AG08396 (cell line): Measurements from ENCODE around the gene TREM1.

Experiments used
- DNase-seq: peaks from one replicate; pipeline ENCODE4 v3.0.0; 2012; ENCODE audit warnings: low spot score, mixed read lengths

TREM1 gene

GRCh38 chr6:41294214-41294872 is 7.9 kb upstream of the TREM1 start:
- DNase-seq, result no peak

GRCh38 chr6:41291717-41292116 is 5.2 kb upstream of the TREM1 start:
- no peak for DNase-seq

DNA sequence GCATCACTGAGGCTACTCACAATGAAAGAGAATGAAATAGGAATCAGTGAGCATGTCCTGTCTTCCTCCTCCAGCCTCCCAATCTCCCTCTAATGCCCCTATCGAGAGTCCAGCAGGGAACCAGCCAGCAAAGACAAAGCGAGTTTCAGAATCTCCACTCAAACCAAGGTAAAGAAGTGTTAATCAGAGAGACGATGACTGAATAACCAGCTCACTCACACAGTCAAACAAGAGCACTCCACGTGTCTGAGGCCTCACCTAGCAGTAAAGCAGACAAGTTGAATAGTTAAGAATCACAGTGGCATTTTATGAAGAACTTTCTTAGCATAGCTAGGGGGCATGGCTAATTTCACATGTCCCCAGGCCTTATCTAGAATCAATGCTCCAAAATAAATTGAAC is 3.3 kb upstream of the TREM1 start:
- DNase-seq, result no peak

- DNase-seq, result no peak
Observed at GRCh38 chr6:41288754-41289129, 2.3 kb upstream of the TREM1 start.

DNA sequence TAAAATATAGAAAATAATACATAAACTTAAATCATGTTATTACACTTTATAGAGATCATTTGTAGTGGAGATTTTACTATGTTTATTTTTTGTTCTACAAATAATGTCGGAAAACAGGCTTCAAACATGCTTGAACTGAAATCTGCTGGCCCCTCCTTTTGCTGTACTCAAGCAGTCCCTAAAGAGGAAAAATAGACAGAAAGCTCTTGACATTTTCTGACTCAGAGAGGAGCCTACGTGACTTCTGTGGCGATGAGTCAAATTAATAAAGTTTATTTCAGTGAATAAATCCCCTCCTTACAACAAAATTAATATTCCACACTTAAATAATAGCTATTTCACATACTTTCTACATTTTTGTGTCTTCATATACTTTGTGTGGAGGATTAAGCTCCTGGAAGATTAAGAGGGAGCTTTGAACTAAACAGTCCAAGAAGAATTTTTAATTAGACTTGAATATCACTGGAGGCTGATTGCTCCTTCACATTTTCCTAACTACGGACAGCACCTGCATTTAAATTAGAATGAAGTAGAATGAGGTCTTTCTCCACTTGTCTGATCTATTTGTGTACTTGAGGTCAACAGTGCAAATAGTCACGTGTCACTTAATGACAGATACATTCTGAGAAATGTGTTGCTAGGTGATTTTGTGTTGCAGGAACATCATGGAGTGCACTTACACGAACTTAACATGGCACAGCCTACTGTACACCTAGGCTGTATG is 1.7 kb upstream of the TREM1 start:
- DNase-seq, result no peak

GRCh38 chr6:41284726-41285125 is 1.8 kb downstream of the TREM1 start:
- DNase-seq, result peak; percentile 21

GRCh38 chr6:41283600-41283999 is 2.9 kb downstream of the TREM1 start:
- DNase-seq, result no peak

DNA sequence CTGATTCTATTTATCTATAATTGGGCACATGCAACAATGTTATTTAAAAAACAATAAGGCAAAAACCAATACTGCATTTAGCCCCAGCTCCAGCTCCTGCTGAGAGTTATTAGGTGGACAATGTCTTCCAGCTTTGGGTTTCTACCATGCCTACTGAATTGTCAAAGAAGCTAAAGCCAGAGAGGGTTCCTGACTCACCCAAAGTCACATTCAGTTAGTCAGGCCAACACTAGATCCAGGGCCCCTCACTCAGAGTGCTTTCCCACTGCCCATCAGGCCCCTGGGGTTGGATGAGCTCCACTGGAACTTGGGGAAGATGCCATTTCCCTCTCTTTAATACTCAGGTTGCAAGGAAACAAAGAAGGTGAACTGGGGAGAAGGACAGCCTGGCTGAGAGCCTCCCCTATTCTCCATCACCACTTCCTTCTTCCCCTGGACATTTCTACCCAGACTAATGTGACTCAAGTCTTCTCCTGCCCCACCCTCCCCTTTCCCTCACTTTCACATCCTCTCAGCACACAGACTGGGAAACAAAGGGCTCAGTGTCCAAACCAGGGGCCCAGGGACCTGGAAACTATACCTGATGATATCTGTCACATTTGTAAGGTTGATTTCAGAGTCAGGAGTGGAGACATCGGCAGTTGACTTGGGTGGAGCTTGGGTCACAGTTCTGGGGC is 6.0 kb downstream of the TREM1 start:
- DNase-seq, result no peak

DNA sequence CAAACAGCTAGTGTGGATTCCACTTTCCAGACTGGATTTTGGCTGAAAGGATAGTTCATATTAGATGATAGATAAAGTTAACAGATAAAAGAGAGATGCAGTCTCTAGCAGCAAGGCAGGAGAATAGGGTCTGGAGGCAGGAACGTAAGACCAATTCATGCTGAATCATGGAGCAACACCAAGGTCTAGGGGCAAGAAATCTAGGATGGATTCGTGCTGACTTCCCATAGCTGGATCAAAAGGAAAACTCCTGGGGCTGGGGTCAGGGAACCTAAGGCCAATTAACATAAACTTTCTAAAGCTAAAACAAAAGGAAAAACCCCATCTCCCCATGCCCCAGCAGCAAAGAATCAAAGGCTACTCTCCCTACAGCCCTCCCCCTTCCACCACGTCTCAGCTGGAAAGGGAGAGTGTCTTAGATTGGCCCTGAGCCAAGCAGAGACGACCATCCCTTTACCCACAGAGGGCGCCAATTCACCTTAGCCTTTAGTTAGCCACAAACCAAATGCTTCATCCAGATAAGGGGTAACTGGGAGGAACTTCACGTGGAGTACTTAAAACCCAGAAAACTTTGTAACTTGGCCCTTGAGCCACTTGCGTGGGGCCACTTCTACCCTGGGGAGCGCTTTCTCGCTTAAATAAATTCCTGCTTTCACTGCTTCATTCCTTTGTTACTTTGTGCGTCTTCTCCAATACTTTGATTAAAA is 7.6 kb downstream of the TREM1 start:
- no peak for DNase-seq

- no peak for DNase-seq
Observed at GRCh38 chr6:41277605-41278004, 8.9 kb downstream of the TREM1 start.

DNA sequence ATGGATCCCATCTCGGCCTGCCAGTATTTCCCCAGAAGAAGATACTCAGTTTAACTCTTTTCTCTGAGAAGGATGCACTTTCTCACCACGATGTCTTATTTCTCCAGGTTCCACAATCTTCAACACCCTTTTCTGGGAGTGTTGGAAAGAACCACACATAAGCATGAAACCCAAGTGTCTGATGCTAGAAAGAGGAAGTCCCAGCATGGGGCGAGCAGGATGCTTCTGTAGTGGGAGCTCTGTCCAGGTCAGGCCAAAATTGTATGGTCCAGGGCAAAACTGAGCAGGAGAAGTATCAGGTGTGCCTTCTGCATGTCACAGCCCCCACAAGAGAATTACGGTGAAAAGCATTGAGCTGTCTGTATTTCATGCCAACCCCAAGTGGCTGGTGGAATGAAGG is 11.0 kb downstream of the TREM1 start:
- DNase-seq, result no peak

- no peak for DNase-seq
Observed at GRCh38 chr6:41274256-41274655, 12.2 kb downstream of the TREM1 start.

GRCh38 chr6:41273714-41274113 is 12.8 kb downstream of the TREM1 start:
- no peak for DNase-seq

DNA sequence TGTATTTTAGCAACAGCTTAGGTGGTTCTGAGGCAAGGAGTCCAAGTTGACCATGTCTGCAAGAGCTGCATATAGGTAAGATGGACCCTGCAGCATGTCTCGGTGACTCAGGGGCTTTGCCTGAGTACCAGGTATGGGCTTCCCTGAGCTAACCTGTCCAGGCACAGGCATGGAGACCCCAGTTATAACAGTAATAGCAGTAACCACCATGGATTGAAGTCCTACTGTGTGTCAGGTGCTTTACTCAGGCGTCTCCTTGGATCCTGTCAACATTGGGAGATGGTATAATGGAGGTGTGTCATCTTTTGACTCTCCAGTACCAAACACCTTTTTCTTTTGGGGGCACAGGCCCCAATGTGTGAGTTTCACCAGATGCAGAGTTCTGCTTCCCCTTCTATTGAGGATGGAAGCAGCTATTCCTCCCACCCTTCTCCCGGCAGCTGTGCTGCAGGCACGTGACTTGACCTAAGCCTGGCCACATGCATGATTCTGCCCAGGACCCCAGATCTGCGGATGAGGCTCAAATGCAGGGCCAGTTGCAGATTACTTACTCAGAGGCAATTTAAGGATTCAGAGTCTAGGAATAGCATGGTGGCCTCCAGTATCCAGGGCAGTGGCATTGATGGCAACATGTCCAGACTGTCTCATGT is 13.8 kb downstream of the TREM1 start:
- DNase-seq, result no peak

- no peak for DNase-seq
Observed at GRCh38 chr6:41271901-41272395, 14.5 kb downstream of the TREM1 start.

- DNase-seq, result no peak
Observed at GRCh38 chr6:41269716-41270115, 16.8 kb downstream of the TREM1 start.

- no peak for DNase-seq
Observed at GRCh38 chr6:41269166-41269565, 17.3 kb downstream of the TREM1 start.

GRCh38 chr6:41268478-41268877 is 18.0 kb downstream of the TREM1 start:
- DNase-seq, result no peak

DNA sequence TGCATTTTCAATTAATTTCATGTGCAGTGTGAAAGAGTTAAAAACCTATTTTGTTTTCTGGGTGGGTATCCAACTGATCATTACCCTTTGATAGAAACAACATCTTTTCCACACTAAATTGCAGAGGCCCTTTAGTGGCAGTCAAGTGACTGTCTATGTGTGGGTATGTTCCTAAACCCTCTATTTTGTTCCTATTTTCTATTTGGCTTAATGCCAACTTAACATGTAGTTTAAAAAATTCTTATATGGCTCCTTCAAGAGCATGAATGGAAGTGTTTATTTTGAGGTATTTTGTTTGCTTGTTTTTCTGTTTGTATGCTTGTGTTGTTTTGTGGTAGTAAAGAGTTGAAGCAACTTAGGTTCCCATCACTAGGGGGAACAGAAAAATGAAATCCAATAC is 19.9 kb downstream of the TREM1 start:
- no peak for DNase-seq

GRCh38 chr6:41263267-41263666 is 23.2 kb downstream of the TREM1 start:
- DNase-seq, result no peak

GRCh38 chr6:41262401-41262800 is 24.1 kb downstream of the TREM1 start:
- no peak for DNase-seq

DNA sequence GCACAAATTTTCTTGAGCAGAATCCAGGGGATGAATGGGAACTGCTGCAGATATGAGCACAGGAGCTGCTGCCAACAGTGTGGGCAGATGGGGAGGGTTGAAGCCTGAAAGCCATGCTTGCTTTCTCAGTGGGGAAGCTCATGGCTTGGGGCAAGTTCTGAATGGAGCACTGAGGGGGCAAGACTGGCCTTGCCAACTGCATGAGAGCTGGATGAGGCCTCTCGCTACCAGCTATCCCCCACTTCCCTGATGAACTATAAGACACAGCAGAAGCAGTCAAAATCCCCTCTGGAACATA is 28.3 kb downstream of the TREM1 start:
- DNase-seq, result no peak
